MM.1S (cell line): ENCODE measurements around the gene IGF1R.

Source experiments
- EZH2 ChIP-seq: fragments of 300-600 bp; sonication (generic); optimal IDR thresholded peaks from 2 replicates; pipeline ENCODE3; 2017; ENCODE audit warnings: low read depth, mild to moderate bottlenecking, antibody characterized with exemption, low read length, mixed read lengths
- EZH2phosphoT487 ChIP-seq: fragments of 300-600 bp; sonication (generic); IDR thresholded peaks from 2 replicates; pipeline ENCODE4 v1.6.1; 2018; ENCODE audit warnings: antibody characterized with exemption, low read length
- TF ChIP-seq, protein P1 (sequence below): fragments of 300-600 bp; sonication (generic); IDR thresholded peaks from 2 replicates; pipeline ENCODE4 v1.5.1; 2016; ENCODE audit warnings: antibody characterized with exemption, low read length, mixed read lengths

- TF ChIP-seq, protein P1, sequence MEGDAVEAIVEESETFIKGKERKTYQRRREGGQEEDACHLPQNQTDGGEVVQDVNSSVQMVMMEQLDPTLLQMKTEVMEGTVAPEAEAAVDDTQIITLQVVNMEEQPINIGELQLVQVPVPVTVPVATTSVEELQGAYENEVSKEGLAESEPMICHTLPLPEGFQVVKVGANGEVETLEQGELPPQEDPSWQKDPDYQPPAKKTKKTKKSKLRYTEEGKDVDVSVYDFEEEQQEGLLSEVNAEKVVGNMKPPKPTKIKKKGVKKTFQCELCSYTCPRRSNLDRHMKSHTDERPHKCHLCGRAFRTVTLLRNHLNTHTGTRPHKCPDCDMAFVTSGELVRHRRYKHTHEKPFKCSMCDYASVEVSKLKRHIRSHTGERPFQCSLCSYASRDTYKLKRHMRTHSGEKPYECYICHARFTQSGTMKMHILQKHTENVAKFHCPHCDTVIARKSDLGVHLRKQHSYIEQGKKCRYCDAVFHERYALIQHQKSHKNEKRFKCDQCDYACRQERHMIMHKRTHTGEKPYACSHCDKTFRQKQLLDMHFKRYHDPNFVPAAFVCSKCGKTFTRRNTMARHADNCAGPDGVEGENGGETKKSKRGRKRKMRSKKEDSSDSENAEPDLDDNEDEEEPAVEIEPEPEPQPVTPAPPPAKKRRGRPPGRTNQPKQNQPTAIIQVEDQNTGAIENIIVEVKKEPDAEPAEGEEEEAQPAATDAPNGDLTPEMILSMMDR, result no peak
- TF ChIP-seq EZH2 (no peak), EZH2phosphoT487 (no peak)
Observed at GRCh38 chr15:98827217-98827616, 178.9 kb downstream of the IGF1R start.
